ENCODE measurements around the gene CARD9. TPM values are rescaled to one million over a fixed set of nuclear protein-coding genes. Genes with fewer than 3 reads are reported as not detected.

Gene CARD9
- total and polyA plus RNA-seq, 10 donors: 5.7 to 25.5 (median 18.2) TPM

DNA sequence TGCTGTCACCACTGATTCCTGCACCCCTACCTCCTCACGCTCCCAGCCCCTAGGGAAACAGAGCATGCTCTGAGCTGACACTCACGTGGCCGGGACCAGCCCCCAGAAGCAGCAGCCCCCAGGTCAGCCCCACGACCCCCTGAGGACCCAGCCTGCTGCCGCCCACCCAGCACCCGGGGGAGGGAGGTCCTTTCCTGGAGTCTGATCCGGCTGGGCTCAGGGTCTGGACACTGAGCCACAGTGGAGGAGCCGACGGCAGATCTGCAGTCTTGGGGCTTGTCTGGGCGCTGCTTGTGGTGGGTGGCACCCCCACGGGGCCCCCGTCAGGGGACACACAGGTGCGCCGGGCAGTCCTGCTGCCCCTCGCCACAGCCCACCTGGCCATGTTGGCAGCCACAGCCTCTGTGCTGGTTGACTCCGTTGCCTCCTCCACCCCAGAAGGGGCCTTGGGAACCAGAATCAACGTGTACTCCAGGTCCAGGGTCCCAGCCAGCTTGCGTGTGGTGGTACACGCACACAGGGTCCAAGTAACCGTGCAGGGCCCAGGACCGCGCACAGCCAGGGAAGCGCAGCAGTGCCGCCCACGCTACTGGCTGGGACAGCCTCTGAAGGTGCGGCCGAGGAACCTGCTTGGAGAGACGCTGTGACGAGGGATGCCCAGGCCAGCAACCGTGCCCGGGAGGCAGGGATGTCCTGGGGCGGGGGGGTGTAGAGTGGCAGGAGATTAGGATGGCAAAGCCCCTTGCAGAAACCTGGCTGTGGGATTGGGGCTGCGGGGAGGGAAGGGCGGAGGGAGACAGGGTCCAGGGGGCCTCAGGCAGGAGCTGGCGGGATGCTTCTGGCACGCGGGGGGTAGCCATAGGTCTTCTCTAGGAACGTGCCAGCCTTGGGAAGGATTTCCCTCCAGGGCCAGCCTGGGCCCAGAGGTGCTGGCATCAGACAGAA is 13.4 kb downstream of the CARD9 start:
- Histone ChIP-seq H3K4me3 (no peak overlapping the region), H3K4me1 (peaks cover 5 to 60% (median 28%) of the 10 kb centered on the region in 6 donors), H3K27ac (peak overlapping the region in 5 of 8 donors; percentile 51 to 98 (median 55)), H3K27me3 (replicated peaks in 1 of 7) (peaks cover 0 to 9% (median 0%) of the 10 kb centered on the region in 7 donors), H3K9me3 (no peaks in the 10 kb centered on the region), H3K36me3 (peaks cover 0 to 68% (median 13%) of the 10 kb centered on the region in 6 donors)
- DNase-seq: no peak
- intact Hi-C loops (cut with DNase I; ENCODE audit: low total_unique reads): no loop called here
- 77 to 87% (median 84%) methylated on average over 22 to 38 of the region's 38 CpGs for WGBS, 5 donors
- peak; percentile 8 to 49 (median 27) for TF ChIP-seq POLR2AphosphoS5 (IDR thresholded peaks at IDR 0.05)
- no peak for TF ChIP-seq POLR2A (IDR thresholded peaks at IDR 0.05)
- TF ChIP-seq, protein P1, sequence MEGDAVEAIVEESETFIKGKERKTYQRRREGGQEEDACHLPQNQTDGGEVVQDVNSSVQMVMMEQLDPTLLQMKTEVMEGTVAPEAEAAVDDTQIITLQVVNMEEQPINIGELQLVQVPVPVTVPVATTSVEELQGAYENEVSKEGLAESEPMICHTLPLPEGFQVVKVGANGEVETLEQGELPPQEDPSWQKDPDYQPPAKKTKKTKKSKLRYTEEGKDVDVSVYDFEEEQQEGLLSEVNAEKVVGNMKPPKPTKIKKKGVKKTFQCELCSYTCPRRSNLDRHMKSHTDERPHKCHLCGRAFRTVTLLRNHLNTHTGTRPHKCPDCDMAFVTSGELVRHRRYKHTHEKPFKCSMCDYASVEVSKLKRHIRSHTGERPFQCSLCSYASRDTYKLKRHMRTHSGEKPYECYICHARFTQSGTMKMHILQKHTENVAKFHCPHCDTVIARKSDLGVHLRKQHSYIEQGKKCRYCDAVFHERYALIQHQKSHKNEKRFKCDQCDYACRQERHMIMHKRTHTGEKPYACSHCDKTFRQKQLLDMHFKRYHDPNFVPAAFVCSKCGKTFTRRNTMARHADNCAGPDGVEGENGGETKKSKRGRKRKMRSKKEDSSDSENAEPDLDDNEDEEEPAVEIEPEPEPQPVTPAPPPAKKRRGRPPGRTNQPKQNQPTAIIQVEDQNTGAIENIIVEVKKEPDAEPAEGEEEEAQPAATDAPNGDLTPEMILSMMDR (IDR thresholded peaks at IDR 0.05 in 8 of 11, conservative IDR thresholded peaks at IDR 0.05 in 3 of 11): no peak

DNA sequence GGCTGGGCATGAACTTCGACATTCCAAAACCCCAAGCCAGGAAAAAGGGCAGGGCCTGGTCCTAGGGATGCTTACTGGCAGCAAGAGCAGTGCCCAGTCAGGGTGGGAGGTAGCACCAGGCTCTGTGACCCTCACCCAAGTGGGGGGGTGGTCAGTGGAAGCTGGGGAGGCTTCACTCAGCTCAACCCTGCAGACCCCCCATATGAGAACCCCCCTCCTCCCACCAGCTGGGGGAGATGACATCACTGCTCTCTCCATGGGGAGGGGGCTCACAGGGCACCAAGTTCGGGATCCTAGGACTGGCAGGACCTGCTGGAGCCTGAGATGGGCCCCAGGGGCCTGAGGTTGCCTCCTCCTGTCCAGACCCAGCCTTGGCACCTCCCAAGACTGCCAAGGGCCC is 14.6 kb downstream of the CARD9 start:
- WGBS, 5 donors: 63 to 81% (median 79%) methylated on average over 1 to 2 of the region's 2 CpGs
- no peak for TF ChIP-seq POLR2AphosphoS5 (IDR thresholded peaks at IDR 0.05)
- TF ChIP-seq POLR2A (IDR thresholded peaks at IDR 0.05): no peak
- TF ChIP-seq, protein P1 (IDR thresholded peaks at IDR 0.05 in 8 of 11, conservative IDR thresholded peaks at IDR 0.05 in 3 of 11): no peak
- no peak for DNase-seq
- no peak overlapping the region for H3K27ac ChIP-seq
- H3K27me3 ChIP-seq (replicated peaks in 1 of 7): no peaks in the 10 kb centered on the region
- no peaks in the 10 kb centered on the region for H3K9me3 ChIP-seq
- H3K36me3 ChIP-seq: peaks cover 0 to 68% (median 13%) of the 10 kb centered on the region in 6 donors
- H3K4me3 ChIP-seq: no peak overlapping the region
- intact Hi-C loops (cut with DNase I; ENCODE audit: low total_unique reads): no loop called here
- H3K4me1 ChIP-seq: peaks cover 2 to 48% (median 24%) of the 10 kb centered on the region in 6 donors

- Histone ChIP-seq H3K4me1 (peaks cover 0 to 45% (median 23%) of the 10 kb centered on the region in 6 donors), H3K9me3 (no peaks in the 10 kb centered on the region), H3K27ac (no peak overlapping the region), H3K4me3 (no peak overlapping the region), H3K36me3 (peaks cover 0 to 68% (median 13%) of the 10 kb centered on the region in 6 donors), H3K27me3 (replicated peaks in 1 of 7) (no peaks in the 10 kb centered on the region)
- intact Hi-C loops (cut with DNase I; ENCODE audit: low total_unique reads): no loop called here
- DNase-seq: no peak
- WGBS, 5 donors: 84 to 92% (median 92%) methylated on average over 12 to 29 of the region's 29 CpGs
- peak in 1 of 3 donors; percentile 7 for TF ChIP-seq POLR2AphosphoS5 (IDR thresholded peaks at IDR 0.05)
- no peak for TF ChIP-seq POLR2A (IDR thresholded peaks at IDR 0.05)
Measured at GRCh38 chr9:136358016-136358415, 15.5 kb downstream of the CARD9 start.

DNA sequence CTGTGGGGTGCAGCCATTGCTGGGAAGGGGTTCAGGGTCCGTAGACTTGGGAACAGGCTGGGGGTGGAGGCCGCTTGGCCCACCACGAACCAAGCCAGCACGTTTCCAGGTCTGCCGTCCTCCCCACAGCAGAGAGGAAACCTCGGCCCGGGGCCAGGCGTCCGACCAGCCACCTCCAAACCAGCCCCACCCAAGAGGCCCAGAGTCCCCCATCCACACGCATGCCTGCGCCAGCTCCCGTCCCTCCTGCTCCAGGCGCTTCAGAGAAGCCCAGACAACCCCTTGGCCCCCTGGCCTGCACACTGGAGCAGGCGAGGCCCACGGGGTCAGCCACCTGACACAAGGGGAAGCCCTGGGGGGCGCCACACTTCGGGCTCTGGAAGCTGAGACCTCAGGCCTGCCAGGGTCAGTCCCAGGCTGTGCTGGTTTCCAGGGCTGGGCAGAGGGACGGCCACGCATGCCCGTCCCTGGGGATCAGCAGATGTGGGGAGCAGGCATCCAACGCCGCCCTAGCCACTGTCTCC is 16.2 kb downstream of the CARD9 start:
- Histone ChIP-seq H3K36me3 (peaks cover 0 to 66% (median 13%) of the 10 kb centered on the region in 6 donors), H3K27ac (no peak overlapping the region), H3K4me1 (peaks cover 0 to 42% (median 16%) of the 10 kb centered on the region in 6 donors), H3K27me3 (replicated peaks in 1 of 7) (no peaks in the 10 kb centered on the region), H3K9me3 (no peaks in the 10 kb centered on the region), H3K4me3 (no peak overlapping the region)
- intact Hi-C loops (cut with DNase I; ENCODE audit: low total_unique reads): no loop called here
- WGBS, 5 donors: 77 to 88% (median 82%) methylated on average over 14 to 22 of the region's 22 CpGs
- TF ChIP-seq POLR2A (IDR thresholded peaks at IDR 0.05): no peak
- peak in 1 of 3 donors; percentile 37 for TF ChIP-seq POLR2AphosphoS5 (IDR thresholded peaks at IDR 0.05)
- no peak for DNase-seq
